HUES48 (cell line): ENCODE results near the gene RABL2B.

Source experiments
- H3K27ac ChIP-seq: one replicate; pipeline ENCODE4 v1.7.0; 2013; ENCODE audit warnings: low read depth, low read length, inconsistent platforms
- H3K27me3 ChIP-seq: 2 replicates; pipeline ENCODE4 v1.6.1; 2013; ENCODE audit warnings: mild to moderate bottlenecking, low read length; ENCODE audit not compliant: control insufficient read depth, insufficient read depth
- H3K36me3 ChIP-seq: 2 replicates; pipeline ENCODE4 v1.6.1; 2013; ENCODE audit warnings: low read length; ENCODE audit not compliant: control insufficient read depth, insufficient read depth
- H3K4me1 ChIP-seq: 2 replicates; pipeline ENCODE4 v1.6.1; 2013; ENCODE audit warnings: mild to moderate bottlenecking, low read length; ENCODE audit not compliant: control insufficient read depth, insufficient read depth
- H3K4me3 ChIP-seq: 2 replicates; pipeline ENCODE4 v1.5.1; 2013; ENCODE audit warnings: mild to moderate bottlenecking, low read depth, low read length
- H3K9ac ChIP-seq: 2 replicates; pipeline ENCODE4 v1.6.1; 2013; ENCODE audit warnings: mild to moderate bottlenecking, low read depth, low read length, moderate library complexity
- H3K9me3 ChIP-seq: 2 replicates; pipeline ENCODE4 v1.6.1; 2013; ENCODE audit warnings: low read length; ENCODE audit not compliant: control insufficient read depth, insufficient read depth

The RABL2B gene

DNA sequence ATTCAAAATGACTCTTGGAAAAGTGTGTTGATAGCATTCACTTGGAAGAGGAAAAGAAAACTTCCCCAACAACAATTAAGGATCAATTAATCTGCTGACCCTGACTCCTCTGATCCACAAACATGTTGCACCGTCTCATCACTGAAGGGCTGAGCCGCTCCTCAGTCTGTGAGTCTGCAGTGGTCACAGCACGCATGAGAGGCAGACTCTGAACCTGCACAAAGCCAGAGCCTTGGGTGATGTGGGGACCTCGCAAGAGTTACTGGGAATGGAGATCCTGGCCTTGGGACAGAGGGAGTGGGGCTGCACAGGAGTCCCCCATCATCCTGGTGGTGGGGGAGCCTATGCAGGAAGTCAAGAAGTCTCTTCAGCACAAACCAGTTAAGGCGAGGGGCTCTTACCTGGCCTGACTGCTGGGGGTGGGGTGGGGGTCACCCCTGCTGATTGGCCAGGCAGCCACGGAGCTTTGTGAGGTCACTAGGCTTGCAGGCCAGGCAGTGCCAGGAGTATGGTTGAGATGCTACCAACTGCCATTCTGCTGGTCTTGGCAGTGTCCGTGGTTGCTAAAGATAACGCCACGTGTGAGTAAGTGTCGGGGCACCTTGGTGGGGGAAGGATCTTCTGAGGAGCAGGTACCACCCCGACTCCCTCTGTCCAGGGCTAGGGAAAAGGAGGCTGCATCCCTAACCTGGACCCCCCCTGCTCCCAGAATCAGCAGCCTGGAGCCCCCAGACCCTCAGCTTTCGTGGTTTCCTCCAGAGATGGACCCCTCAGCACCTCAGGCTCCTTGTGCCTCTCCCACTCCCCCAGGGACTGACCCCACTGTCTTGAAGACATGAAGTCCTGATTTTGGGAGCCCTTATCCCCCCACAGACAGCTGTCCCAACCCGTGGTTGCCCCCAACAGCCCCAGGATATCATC lies 45.4 kb downstream of the RABL2B start, which contains the start of gene ACR:
TSS of gene ACR (plus strand) at position 477 of the 921 bp plus-strand sequence. CDS start at position 509, 32 bp downstream.
- no peaks in the 10 kb centered on the region for H3K36me3 ChIP-seq
- no peak within 1 kb of the TSS for H3K27ac ChIP-seq
- no peak within 1 kb of the TSS for H3K9ac ChIP-seq
- H3K9me3 ChIP-seq: no peaks in the 10 kb centered on the region
- no peak within 1 kb of the TSS for H3K4me3 ChIP-seq
- peaks cover 69% of the 10 kb centered on the region for H3K27me3 ChIP-seq
- no peaks in the 10 kb centered on the region for H3K4me1 ChIP-seq

DNA sequence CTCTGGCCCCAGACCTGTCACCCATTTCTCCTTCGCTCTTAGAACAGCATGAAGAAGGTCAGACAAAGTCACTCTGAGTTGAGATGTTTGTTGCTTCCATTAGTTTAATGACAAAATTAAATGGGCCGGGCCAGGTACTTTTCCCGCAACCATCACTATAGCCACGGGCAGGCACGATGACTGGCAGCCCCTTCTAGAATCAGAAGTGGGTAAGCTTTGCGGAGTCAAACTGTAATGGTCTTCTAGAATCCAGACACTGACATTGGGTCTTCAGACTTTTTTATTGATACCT lies 47.8 kb downstream of the RABL2B start:
- Histone ChIP-seq H3K4me1 (no peaks in the 10 kb centered on the region), H3K9ac (no peak overlapping the region), H3K27me3 (peaks cover 90% of the 10 kb centered on the region), H3K27ac (no peak overlapping the region), H3K36me3 (no peaks in the 10 kb centered on the region), H3K4me3 (no peak overlapping the region), H3K9me3 (no peaks in the 10 kb centered on the region)

GRCh38 chr22:50734986-50735738 lies 48.3 kb downstream of the RABL2B start:
- H3K27me3 ChIP-seq: peaks cover 92% of the 10 kb centered on the region

DNA sequence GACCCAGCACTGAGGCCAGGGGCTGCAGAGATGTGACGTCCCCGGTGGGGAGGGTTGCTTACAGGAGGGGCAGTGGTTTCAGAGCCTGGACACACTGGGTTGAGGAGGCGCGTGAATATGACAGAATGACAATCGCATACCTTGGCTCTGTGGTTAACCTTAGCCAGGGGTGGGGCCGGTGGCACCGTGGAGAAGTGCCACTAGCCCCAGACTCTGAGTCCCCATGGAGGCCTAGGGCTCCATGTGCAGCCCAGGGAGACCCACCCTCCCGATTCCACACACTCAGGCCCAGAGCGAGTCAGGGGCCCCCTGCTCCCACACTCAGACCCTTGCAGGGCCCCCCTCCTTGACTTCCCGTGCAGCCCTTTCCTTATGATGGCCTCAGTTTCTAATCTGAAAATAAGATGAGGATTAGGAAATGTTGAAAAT lies 49.1 kb downstream of the RABL2B start:
- H3K36me3 ChIP-seq: no peaks in the 10 kb centered on the region
- H3K4me3 ChIP-seq: no peak overlapping the region
- H3K9ac ChIP-seq: no peak overlapping the region
- no peaks in the 10 kb centered on the region for H3K4me1 ChIP-seq
- H3K27ac ChIP-seq: no peak overlapping the region
- H3K9me3 ChIP-seq: no peaks in the 10 kb centered on the region
- H3K27me3 ChIP-seq: peaks cover 95% of the 10 kb centered on the region

More at GRCh38 chr22:50734986-50735738, 48.3 kb downstream of the RABL2B start:
- no peaks in the 10 kb centered on the region for H3K4me1 ChIP-seq
- no peak overlapping the region for H3K9ac ChIP-seq
- H3K36me3 ChIP-seq: no peaks in the 10 kb centered on the region
- no peaks in the 10 kb centered on the region for H3K9me3 ChIP-seq
- H3K4me3 ChIP-seq: no peak overlapping the region
- H3K27ac ChIP-seq: no peak overlapping the region

GRCh38 chr22:50733521-50734342 lies 49.7 kb downstream of the RABL2B start:
- no peaks in the 10 kb centered on the region for H3K9me3 ChIP-seq
- H3K27me3 ChIP-seq: peaks cover 93% of the 10 kb centered on the region
- H3K4me1 ChIP-seq: no peaks in the 10 kb centered on the region
- H3K27ac ChIP-seq: no peak overlapping the region
- no peaks in the 10 kb centered on the region for H3K36me3 ChIP-seq
- H3K4me3 ChIP-seq: no peak overlapping the region
- H3K9ac ChIP-seq: no peak overlapping the region

DNA sequence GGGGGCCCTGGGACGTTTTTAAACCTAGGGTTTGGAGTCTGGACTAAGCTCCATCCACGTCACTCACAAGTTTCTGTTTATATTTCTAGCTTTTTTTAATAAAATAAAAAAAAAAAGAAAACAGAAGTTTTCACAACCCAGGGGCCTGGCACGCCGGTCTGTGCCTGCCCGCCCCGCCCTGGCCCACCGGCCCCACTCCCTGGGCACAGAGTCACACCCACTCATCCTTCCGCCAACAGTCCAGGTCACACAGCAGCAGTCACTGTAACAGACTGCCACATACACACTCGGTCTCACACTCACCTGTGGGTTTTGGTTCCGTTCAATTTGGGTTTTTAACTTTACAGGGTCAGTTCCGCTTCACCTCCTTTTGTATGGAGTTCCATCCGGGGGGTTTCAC lies 50.8 kb downstream of the RABL2B start:
- Histone ChIP-seq H3K27me3 (peaks cover 88% of the 10 kb centered on the region), H3K9ac (no peak overlapping the region), H3K9me3 (no peaks in the 10 kb centered on the region), H3K4me3 (no peak overlapping the region), H3K4me1 (no peaks in the 10 kb centered on the region), H3K27ac (no peak overlapping the region), H3K36me3 (no peaks in the 10 kb centered on the region)

GRCh38 chr22:50731811-50732624 lies 51.4 kb downstream of the RABL2B start:
- Histone ChIP-seq H3K36me3 (no peaks in the 10 kb centered on the region), H3K4me1 (no peaks in the 10 kb centered on the region), H3K27me3 (peaks cover 83% of the 10 kb centered on the region), H3K9me3 (no peaks in the 10 kb centered on the region), H3K9ac (no peak overlapping the region), H3K27ac (no peak overlapping the region), H3K4me3 (no peak overlapping the region)

GRCh38 chr22:50730941-50731661 lies 52.3 kb downstream of the RABL2B start:
- Histone ChIP-seq H3K27me3 (peaks cover 74% of the 10 kb centered on the region), H3K4me3 (no peak overlapping the region)

DNA sequence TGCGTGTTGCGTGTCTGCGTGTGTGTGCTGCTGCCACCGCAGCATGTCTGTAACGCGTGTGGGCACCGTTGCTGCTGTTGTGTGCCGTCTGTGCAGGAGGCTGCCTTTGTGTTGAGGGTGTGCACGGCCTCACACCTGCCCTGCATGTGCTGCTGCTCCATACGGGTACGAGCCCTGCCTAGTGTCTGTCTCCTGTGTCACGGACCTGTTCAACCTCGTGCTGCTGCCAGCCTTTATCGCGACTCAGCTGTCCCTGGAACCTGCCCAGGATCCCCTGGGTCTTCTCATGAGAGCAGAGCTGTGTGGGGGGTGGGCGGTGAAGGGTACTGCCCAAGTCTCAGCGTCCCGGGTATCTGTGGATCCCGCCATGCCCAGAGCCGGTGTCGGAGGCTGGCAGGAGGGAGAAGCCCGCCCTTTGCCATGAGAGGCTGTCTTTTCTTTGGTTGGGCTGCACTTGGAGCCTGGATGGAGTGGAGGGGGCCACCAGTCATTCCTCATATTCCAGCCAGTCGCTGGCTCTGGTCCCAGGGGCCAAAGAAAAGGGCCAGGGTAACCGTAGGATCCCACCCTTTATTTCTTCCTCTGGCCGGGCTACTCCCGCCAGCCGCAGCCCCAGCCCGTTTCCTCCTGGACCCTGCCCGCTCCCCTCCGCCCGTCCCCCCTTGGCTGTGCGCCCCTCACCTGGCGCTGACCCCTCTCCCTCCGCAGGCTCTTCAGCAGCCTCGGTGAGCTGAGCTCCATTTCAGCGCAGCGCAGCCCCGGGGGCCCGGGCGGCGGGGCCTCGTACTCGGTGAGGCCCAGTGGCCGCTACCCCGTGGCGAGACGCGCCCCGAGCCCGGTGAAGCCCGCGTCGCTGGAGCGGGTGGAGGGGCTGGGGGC lies 53.2 kb downstream of the RABL2B start:
- Histone ChIP-seq H3K9me3 (no peaks in the 10 kb centered on the region), H3K4me3 (no peak overlapping the region), H3K27ac (no peak overlapping the region), H3K9ac (no peak overlapping the region), H3K4me1 (no peaks in the 10 kb centered on the region), H3K27me3 (peaks cover 66% of the 10 kb centered on the region), H3K36me3 (no peaks in the 10 kb centered on the region)

More at GRCh38 chr22:50730941-50731661, 52.3 kb downstream of the RABL2B start:
- Histone ChIP-seq H3K4me1 (no peaks in the 10 kb centered on the region), H3K9me3 (no peaks in the 10 kb centered on the region), H3K36me3 (no peaks in the 10 kb centered on the region), H3K27ac (no peak overlapping the region), H3K9ac (no peak overlapping the region)
